Calu3 (cell line): Measurements from ENCODE around the gene HOXA7. TPM values are rescaled to one million over a fixed set of nuclear protein-coding genes. Genes with fewer than 3 reads are reported as not detected.

Experiments
- BruUV-seq: library from RNA; stranded (reverse); fragments of 400-500 nt; replicated peaks from 2 replicates; lab custom pipeline; 2021; lab: Mats Ljungman, UMichigan
- CTCF ChIA-PET: fragments of 300-600 bp; sonication (Branson Sonifier 250); formaldehyde crosslinking; loops from one replicate; lab custom pipeline; 2022; ENCODE audit warnings: antibody characterized with exemption; lab: Charles Lee
- DNase-seq: peaks from one replicate; pipeline ENCODE4 v3.0.0; 2022
- H3K27ac Mint-ChIP-seq: one replicate; pipeline ENCODE4 v1.8.0; 2022; ENCODE audit warnings: mixed read lengths; ENCODE audit not compliant: unreplicated experiment
- H3K27me3 Mint-ChIP-seq: one replicate; pipeline ENCODE4 v1.8.0; 2022; ENCODE audit warnings: mixed read lengths; ENCODE audit not compliant: unreplicated experiment
- H3K36me3 Mint-ChIP-seq: one replicate; pipeline ENCODE4 v1.8.0; 2022; ENCODE audit warnings: mild to moderate bottlenecking, moderate library complexity, mixed read lengths; ENCODE audit not compliant: insufficient read depth, unreplicated experiment
- H3K4me1 Mint-ChIP-seq: one replicate; pipeline ENCODE4 v1.8.0; 2022; ENCODE audit warnings: mild to moderate bottlenecking, low read depth, mixed read lengths; ENCODE audit not compliant: unreplicated experiment
- H3K4me3 Mint-ChIP-seq: one replicate; pipeline ENCODE4 v1.8.0; 2022; ENCODE audit warnings: mild to moderate bottlenecking, low read depth, moderate library complexity, mixed read lengths; ENCODE audit not compliant: unreplicated experiment
- H3K9me3 Mint-ChIP-seq: one replicate; pipeline ENCODE4 v1.8.0; 2022; ENCODE audit warnings: low read depth, mixed read lengths; ENCODE audit not compliant: unreplicated experiment
- CTCF ChIP-seq: fragments of 200-600 bp; IDR thresholded peaks from one replicate; pipeline ENCODE4 v1.8.0; 2022; ENCODE audit warnings: antibody characterized with exemption; ENCODE audit not compliant: unreplicated experiment
- intact Hi-C: fragments of 100-400 bp; cut with micrococcal nuclease; formaldehyde crosslinking; loops from one replicate; pipeline ENCODE4 v1.10.0; 2022; ENCODE audit not compliant: unreplicated experiment
- total RNA-seq: library from RNA; stranded (reverse); gene quantifications from 2 replicates; pipeline ENCODE4 v1.2.3, GENCODE V29; 2022

Gene HOXA7
- total RNA-seq, 1 experiment from 2014 or later, result not detected

DNA sequence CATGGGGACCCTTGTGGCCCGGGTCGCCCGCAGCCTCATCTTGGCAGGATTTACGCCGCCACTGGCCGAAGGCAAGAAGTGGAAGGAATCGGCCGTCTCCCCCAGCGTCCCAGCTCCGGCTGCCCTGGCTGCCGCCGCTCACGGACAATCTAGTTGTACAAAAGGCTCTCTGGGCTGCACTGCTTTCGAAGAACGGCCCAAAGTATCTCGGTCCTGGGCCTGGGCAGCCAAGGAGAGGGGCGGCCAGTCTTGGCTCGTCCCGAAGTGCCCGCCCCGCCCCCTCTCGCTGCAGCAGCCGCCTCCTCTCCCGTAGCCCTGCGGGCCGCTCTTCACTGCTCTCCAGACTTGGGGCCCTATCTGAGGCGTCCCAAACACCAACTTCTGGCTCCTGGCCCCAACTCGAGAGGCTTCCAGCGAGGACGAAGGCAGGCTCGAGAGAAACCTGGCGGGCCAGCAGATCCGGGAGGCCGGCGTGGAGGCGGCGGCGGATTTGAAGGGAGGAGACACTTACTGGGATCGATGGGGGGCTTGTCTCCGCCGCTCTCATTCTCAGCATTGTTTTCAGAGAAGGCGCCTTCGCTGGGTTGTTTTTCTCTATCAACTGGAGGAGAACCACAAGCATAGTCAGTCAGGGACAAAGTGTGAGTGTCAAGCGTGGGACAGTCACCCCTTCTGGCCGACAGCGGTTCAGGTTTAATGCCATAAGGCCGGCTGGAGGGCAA is 8.1 kb upstream of the HOXA7 start:
- no peak for DNase-seq
- H3K4me1 Mint-ChIP-seq, result peaks cover 11% of the 10 kb centered on the region
- intact Hi-C loops, result loop anchor here (5.0 kb wide), 1 partner anchor 982 kb away; no protein-coding TSS in a partner anchor
- H3K9me3 Mint-ChIP-seq, result no peaks in the 10 kb centered on the region
- no peak overlapping the region for H3K27ac Mint-ChIP-seq
- no peak for TF ChIP-seq CTCF
- no peak overlapping the region for H3K4me3 Mint-ChIP-seq
- H3K36me3 Mint-ChIP-seq, result peaks cover 14% of the 10 kb centered on the region
- no peaks in the 10 kb centered on the region for H3K27me3 Mint-ChIP-seq
- BruUV-seq, result no TSS peak
- CTCF ChIA-PET, result no interaction called here

DNA sequence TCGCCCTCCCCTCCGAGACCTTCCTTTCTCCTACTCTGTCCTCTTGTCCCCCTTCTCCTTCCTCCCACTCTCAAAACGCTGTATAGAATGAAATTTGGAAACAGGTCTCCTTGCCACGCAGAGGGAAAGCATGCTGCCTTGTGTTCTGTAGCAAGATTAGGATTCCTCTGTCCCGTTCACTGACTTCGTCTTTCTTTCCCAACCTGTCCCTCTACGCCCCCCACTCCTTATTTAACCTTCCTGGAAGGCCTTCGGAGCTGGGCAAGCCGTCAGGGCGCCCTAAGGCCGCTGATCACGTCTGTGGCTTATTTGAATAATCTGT is 7.5 kb upstream of the HOXA7 start:
- H3K36me3 Mint-ChIP-seq, result peaks cover 9% of the 10 kb centered on the region
- H3K4me1 Mint-ChIP-seq, result peaks cover 8% of the 10 kb centered on the region
- H3K27ac Mint-ChIP-seq, result no peak overlapping the region
- CTCF ChIA-PET, result no interaction called here
- TF ChIP-seq CTCF, result no peak
- no TSS peak for BruUV-seq
- no peak for DNase-seq
- H3K27me3 Mint-ChIP-seq, result no peaks in the 10 kb centered on the region
- no peak overlapping the region for H3K4me3 Mint-ChIP-seq
- intact Hi-C loops, result loop anchor here (5.0 kb wide), 1 partner anchor 982 kb away; no protein-coding TSS in a partner anchor
- H3K9me3 Mint-ChIP-seq, result no peaks in the 10 kb centered on the region

DNA sequence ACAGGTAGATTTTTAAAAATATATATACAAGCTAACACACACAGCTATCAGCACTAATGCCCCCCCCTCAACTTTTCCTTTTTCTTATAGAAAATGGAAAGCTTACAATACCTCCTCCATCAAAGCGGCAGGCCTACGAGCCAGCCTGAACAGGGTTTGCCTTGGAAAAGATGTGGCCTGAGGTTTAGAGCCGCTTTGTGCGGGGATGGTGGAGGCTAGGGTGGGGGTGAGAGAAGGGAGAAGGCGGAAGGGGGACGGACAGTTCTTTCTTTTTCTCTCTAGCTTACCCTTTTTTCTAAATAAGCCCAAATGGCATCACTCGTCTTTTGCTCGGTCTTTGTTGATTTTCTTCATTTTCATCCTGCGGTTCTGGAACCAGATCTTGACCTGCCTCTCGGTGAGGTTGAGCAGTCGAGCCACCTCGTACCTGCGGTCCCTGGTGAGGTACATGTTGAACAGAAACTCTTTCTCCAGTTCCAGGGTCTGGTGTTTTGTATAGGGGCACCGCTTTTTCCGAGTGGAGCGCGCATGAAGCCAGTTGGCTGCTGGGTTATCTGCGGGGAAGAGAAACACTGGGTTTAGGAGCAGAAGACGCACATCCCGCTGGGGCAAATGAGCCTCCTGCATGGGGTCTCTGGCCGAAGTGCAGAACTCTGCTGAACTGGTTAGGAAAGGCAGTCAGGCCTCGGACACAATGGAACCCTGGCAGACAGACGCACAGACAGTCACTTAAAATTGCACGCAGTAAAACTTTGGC is 7.0 kb upstream of the HOXA7 start:
- intact Hi-C loops, result loop anchor here (5.0 kb wide), 1 partner anchor 981 kb away; no protein-coding TSS in a partner anchor
- no peak overlapping the region for H3K27ac Mint-ChIP-seq
- CTCF ChIA-PET, result no interaction called here
- no peak for DNase-seq
- H3K4me1 Mint-ChIP-seq, result peaks cover 3% of the 10 kb centered on the region
- no peak for TF ChIP-seq CTCF
- H3K9me3 Mint-ChIP-seq, result no peaks in the 10 kb centered on the region
- H3K4me3 Mint-ChIP-seq, result no peak overlapping the region
- BruUV-seq, result no TSS peak
- H3K36me3 Mint-ChIP-seq, result peaks cover 7% of the 10 kb centered on the region
- no peaks in the 10 kb centered on the region for H3K27me3 Mint-ChIP-seq

GRCh38 chr7:27162561-27163287 is 6.2 kb upstream of the HOXA7 start:
- no TSS peak for BruUV-seq
- DNase-seq, result no peak
- CTCF ChIA-PET, result interaction anchor here (0.9 to 2.4 kb wide), 4 partner anchors 15 to 787 kb away, joined by 3 to 31 read pairs (median 3); no protein-coding TSS in a partner anchor
- H3K27me3 Mint-ChIP-seq, result no peaks in the 10 kb centered on the region
- H3K4me1 Mint-ChIP-seq, result no peaks in the 10 kb centered on the region
- no peaks in the 10 kb centered on the region for H3K9me3 Mint-ChIP-seq
- TF ChIP-seq CTCF, result no peak
- H3K27ac Mint-ChIP-seq, result no peak overlapping the region
- H3K36me3 Mint-ChIP-seq, result peaks cover 7% of the 10 kb centered on the region
- H3K4me3 Mint-ChIP-seq, result no peak overlapping the region
- intact Hi-C loops, result loop anchor here (5.0 kb wide), 1 partner anchor 980 kb away; no protein-coding TSS in a partner anchor
